GM18868 (cell line): ENCODE results near the gene TMEM107.
A peak's percentile ranks its signal among the peaks of the same experiment; 100 is the strongest.

Experiments used
- ATAC-seq: cut with Tn5 transposase; IDR thresholded peaks from one replicate; pipeline ENCODE4 v1.9.1; 2021; ENCODE audit warnings: mild to moderate bottlenecking, moderate library complexity; ENCODE audit not compliant: unreplicated experiment

Gene TMEM107

GRCh38 chr17:8162997-8163977, 12.9 kb downstream of the TMEM107 start:
- no peak for ATAC-seq

DNA sequence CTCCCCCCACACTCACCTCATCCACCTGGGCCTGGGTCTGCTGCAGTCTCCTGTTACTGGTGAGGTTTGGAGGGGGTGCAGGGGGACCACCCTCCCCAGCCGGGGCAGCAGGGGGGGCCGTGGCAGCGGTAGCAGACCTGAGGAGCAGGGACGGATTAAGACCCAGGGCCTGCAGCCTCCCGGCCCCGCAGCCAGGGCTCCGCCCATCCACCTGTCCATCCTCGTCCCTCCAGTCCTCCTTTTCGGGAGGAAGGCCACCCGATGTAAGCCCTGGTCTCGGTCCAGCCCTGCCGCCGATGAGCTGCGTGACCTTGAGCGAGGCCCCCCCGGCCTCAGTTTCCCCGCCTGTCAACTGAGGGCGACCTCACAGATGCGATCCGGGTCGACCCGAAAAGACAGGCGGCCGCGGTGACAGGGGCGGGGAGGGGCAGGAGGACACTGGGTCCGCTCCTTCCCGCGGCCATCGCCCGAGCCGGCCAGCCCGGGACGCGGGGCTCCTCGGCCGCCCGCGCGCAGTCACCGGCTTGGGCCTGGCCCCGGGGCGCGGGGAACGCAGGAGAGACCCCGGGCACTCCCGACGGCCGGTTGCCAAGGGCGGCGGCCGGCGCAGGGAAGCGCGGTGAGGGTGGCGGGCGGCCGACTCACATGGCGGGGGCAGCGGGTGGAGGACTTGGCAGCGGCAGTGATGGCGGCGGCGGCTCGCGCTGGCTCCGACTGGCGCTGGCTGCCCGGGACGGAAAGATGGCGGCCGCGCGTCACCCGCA, 13.8 kb downstream of the TMEM107 start, which contains the start of gene VAMP2:
VAMP2 (minus strand) TSS at position 716 of the 764 bp plus-strand sequence; CDS start at position 647, 69 bp downstream.
- ATAC-seq = peak; percentile 47

GRCh38 chr17:8161289-8162232, 14.6 kb downstream of the TMEM107 start:
- ATAC-seq = no peak

DNA sequence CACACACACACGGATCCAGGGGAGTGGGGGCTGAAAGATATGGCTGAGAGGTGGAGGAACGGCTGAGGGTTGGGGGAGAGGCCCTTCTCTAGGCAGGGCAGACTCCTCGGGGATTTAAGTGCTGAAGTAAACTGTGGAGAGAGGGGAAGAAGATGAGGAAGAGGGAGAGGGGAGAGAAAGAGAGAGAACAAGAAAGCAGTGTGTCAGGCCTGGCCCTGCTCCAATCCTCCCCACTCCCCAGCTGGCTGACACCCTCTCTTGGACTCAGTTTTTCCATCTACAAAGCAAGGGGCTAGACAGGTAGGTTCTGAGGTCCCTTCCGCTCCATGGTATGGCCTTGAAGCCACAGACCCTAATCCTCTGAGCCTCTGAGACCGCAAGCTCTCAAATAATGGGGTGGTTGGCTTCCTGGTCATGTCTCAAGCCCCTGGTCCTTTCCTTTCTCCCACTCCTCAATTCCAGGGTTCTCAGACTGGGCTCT, 15.4 kb downstream of the TMEM107 start:
- ATAC-seq = no peak

GRCh38 chr17:8160224-8160577, 16.0 kb downstream of the TMEM107 start:
- ATAC-seq = no peak

GRCh38 chr17:8159459-8160223, 16.5 kb downstream of the TMEM107 start:
- no peak for ATAC-seq

- no peak for ATAC-seq
Measured at GRCh38 chr17:8159032-8159400, 17.2 kb downstream of the TMEM107 start.

DNA sequence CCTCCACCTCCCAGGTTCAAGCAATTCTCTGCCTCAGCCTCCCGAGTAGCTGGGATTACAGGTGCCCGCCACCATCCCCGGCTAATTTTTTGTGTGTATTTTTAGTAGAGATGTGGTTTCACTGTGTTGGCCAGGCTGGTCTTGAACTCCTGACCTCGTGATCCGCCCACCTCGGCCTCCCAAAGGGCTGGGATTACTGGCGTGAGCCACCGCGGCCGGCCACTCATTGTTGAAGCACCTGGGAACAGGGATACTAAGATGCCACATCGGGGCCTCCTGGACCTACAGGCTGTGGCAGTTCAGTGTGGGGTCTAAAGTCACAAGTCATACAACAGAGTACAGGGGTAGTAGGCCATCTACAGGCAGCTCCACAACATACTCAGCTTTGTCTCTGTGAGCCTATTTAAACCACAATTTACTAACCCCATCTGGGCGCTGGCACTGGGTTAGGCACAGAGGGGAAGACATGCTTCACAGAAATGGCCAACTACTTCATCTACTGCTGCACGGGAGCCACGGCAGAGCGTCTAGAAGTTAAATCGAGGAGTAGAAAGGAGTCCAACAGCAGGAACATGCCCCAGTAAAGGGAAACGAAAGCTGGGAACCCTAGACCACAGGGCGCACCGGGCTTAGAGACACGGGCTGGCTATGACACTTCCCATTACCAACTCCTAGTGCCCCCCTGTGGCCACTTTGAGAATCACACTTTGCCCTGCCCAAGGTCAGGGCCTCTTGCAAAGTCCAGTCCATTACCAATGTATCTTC, 17.7 kb downstream of the TMEM107 start:
- no peak for ATAC-seq

DNA sequence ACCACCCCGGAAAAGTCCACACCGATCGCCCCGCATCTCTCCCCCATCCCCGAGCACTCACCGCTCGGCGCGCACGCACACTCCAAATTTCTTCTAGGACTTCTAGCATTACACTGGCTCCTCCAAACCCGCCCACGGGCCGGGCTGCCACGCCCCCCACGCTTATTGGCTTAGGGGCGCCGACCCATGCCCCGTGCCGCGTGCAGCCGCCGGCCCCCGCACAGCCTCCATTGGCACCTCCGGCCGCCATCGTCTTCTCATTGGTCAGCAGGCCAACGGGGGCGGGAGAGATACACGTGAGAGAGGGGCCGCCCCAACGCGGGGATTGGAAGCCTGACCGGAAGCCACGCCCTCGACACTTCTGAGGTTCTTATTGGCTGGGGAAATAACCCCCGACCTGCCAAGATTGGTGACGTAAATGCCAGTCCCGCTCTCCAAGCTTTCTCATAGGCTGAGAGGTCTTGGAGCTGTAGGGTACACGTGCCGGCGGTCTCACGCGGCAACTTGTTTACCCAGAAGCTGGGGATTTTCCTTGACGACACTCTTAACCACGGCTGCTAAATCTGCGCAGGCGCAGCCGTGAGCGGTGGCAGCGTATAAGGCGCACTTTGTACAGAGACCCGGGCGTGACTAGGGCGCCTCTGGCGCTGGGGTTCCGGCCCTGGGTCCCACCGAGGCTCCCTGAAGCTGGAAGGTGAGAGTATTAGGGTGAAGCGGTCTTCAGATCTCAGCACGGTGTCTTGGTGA, 19.8 kb downstream of the TMEM107 start:
- peak; percentile 78 for ATAC-seq

- ATAC-seq = no peak
Measured at GRCh38 chr17:8155996-8156245, 20.3 kb downstream of the TMEM107 start.

DNA sequence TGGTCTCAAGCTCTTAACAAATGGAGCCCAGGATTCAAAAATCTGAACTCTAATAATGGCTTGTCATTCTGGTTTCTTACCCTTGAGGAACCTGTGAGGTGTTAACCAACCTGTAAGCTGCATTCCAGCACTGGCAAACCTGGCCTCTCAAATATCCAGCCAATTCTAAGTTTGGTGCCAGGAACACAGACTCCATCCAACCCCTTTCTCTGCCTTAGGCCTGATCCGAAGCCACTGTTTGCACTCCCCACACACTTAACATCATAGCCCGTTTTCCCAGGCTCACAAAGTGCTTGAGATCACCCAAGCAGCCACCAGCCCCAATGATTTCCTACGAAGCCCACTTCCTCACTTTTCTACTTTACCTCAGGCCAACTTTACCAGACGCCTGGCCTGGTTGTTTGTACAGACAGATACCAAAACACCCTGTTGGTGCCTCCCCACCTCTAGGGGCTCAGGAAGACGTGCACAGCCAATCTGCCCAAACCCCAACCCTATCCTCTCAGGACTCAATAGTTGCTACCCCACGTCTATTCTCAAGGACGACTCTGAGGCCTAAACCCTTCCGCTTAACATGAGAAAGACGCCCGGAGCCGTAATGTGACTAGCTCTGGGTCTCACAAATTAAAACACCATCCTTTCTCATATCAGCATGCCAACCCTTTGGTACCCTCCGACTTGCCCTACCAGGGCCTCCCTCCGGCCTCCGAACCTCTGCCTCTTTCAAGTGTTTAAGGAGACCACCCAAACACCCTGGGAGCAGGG, 20.8 kb downstream of the TMEM107 start:
- ATAC-seq = no peak

GRCh38 chr17:8154608-8155155, 21.5 kb downstream of the TMEM107 start:
- ATAC-seq = no peak

DNA sequence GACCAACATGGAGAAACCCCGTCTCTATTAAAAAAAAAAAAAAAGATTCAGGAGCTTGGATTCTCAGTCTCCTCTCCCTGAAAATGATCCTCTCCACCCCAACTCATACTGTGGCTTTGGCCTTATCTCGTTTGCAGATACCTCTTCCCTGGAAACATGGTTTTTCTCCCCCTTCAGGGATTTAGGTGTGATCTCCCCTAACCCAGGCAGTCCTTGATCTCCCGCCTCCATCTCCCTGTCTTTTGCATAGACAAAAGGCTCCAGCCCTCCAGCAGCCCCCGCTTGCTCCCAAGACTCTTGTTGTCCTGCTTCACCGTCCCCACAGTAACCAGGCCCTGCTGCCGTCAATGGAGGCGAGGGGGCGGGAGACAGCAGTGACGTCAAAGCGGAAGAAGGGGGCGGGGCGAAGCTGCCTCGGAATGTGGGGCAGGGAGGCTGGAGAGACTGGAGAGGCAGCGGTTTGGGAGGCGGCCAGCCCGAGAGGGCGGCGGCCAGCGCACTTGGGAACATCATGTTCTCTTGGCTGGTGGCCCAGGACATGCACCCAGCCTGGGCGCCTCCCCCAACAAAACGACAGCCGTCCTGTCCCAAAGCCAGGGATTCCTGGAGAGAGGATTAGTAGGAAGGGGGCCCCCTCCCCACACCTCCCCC, 22.1 kb downstream of the TMEM107 start:
- ATAC-seq = no peak

- no peak for ATAC-seq
Measured at GRCh38 chr17:8153525-8153956, 22.6 kb downstream of the TMEM107 start.

DNA sequence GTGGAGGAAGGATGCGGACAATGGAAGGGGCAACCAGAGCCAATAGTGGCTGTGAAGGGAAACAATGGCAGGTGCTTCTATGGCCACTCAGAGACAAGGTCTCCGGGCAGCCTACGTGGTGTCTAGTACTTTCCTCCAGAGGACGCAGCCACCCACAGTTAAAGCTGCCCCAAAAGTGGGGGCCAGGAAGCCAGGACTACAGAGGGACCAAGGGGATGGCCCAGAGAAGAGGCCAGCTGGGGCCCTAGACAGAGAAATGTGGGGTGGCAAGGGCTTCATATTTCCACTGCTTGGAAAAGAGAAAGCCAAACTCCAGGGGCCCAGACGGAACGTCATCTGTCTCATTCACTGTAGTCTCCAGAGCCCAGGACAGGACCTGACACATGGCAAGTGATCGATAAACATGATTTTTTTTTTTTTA, 23.1 kb downstream of the TMEM107 start:
- no peak for ATAC-seq

DNA sequence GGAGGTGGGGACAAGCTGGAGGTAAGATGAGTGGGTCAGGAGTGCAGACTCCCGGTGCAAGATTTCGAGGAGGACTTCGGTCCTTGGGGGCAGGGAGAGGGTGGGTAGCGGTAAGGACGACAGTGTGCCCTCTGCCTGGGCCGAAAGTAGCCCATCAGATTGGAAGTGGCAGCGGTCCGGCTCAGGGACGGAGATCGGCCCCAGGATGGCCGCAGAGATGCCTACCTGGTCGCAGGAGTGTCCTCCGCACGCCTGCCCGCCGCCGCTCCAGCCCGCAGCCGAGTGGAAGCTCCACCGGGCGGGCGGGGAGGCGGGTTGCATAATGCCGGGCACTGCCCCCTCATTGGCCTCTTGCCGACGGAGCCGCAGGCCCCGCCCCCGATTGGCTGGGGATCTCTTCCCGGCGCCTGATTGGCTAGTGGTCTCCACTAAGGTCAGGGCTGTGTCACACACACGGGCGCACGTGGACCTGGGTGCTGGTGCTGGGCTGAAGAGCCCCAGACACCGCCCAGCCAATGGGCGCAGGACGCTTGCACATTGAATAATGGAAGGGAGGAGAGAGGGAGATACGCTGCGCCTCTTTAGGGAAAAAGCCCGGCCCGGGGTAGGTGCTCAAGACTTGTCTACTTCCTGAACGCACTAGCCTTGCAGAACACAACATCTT, 23.9 kb downstream of the TMEM107 start, which contains the start of gene PER1:
PER1 (minus strand) TSS at position 293 of the 664 bp plus-strand sequence. CDS start 1,698 bp downstream, outside the sequence.
- ATAC-seq = no peak
